GM10266 (cell line): ENCODE measurements around the gene PLEKHN1.
"Not testable (repeated sequence)": the region's sequence is repeated elsewhere in the genome, so short reads cannot be mapped to it uniquely, and the experiment has no call there.

Source experiments
- DNase-seq: peaks from one replicate; pipeline ENCODE4 v3.0.0; 2012; ENCODE audit errors: extremely low spot score
- TF ChIP-seq, protein P1 (sequence below): IDR thresholded peaks from 2 replicates; pipeline ENCODE4 v1.5.1; 2012; ENCODE audit warnings: mild to moderate bottlenecking, low read depth; ENCODE audit not compliant: control insufficient read depth, insufficient read depth; ENCODE audit errors: missing control alignments

Gene PLEKHN1

GRCh38 chr1:992362-992761 lies 26.1 kb downstream of the PLEKHN1 start:
- TF ChIP-seq, protein P1, sequence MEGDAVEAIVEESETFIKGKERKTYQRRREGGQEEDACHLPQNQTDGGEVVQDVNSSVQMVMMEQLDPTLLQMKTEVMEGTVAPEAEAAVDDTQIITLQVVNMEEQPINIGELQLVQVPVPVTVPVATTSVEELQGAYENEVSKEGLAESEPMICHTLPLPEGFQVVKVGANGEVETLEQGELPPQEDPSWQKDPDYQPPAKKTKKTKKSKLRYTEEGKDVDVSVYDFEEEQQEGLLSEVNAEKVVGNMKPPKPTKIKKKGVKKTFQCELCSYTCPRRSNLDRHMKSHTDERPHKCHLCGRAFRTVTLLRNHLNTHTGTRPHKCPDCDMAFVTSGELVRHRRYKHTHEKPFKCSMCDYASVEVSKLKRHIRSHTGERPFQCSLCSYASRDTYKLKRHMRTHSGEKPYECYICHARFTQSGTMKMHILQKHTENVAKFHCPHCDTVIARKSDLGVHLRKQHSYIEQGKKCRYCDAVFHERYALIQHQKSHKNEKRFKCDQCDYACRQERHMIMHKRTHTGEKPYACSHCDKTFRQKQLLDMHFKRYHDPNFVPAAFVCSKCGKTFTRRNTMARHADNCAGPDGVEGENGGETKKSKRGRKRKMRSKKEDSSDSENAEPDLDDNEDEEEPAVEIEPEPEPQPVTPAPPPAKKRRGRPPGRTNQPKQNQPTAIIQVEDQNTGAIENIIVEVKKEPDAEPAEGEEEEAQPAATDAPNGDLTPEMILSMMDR = no peak
- no peak for DNase-seq

GRCh38 chr1:993379-993995 lies 27.2 kb downstream of the PLEKHN1 start:
- DNase-seq = no peak
- TF ChIP-seq, protein P1 = no peak

DNA sequence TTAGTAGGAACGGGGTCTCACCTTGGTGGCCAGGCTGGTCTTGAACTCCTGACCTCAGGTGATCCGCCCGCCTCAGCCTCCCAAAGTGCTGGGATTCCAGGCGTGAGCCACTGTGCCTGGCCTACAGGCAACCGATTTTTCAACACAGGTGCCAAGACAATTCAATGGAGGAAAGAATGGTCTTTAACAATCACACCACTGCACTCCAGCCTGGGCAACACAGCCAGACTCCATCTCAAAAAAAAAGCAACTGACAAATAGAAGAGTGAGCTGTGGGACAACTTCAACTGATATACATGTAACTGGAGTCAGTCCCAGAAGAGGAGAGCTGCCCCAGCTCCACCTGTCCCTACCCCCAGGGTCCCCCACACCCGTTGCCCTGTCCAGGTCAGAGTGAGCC lies 28.3 kb downstream of the PLEKHN1 start:
- not testable (repeated sequence) for DNase-seq

GRCh38 chr1:995665-996633 lies 29.7 kb downstream of the PLEKHN1 start:
- TF ChIP-seq, protein P1 = no peak
- DNase-seq = no peak

- DNase-seq = no peak
- TF ChIP-seq, protein P1 = no peak
These were observed 30.8 kb downstream of the PLEKHN1 start for GRCh38 chr1:996851-997712.

GRCh38 chr1:997713-997992 lies 31.4 kb downstream of the PLEKHN1 start:
- TF ChIP-seq, protein P1 = no peak
- DNase-seq = no peak

GRCh38 chr1:997993-998744 lies 31.9 kb downstream of the PLEKHN1 start:
- TF ChIP-seq, protein P1 = no peak
- no peak for DNase-seq
